NCI-H748 (cell line): ENCODE data around the gene USP38.
A peak's percentile ranks its signal among the peaks of the same experiment; 100 is the strongest.

ENCODE experiments used
- DNase-seq: peaks from one replicate; lab custom pipeline; 2025; ENCODE audit not compliant: unreplicated experiment; lab: John Stamatoyannopoulos, UW

USP38 gene

GRCh38 chr4:143184503-143185252, at the start of gene USP38:
Gene USP38, plus strand, starts transcription at chr4:143184917. Its CDS starts 534 bp downstream, at chr4:143185451.
- peak; percentile 93 for DNase-seq

GRCh38 chr4:143135358-143135757, 49.4 kb upstream of the USP38 start:
- peak; percentile 2 for DNase-seq

- DNase-seq, result no peak
Measured at GRCh38 chr4:143140696-143141095, 44.0 kb upstream of the USP38 start.

DNA sequence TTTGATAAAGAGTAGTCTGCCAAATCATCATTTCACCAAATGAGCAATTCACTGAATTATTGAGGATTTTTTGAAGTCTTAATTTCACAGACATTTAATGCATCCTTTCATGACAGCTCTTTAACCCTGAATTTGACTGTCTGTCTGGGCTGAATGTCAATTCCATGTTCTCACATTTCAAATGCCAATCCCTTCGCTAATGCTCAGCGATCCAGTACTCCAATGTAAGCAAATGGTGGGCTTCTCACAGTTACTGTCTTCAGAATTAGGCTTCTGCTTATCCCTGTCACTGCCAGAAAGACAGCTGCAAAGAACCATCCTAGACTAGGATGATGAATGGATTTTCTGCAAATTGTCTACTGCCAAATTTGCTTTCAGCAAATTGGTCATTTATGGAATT, 36.2 kb upstream of the USP38 start:
- no peak for DNase-seq

GRCh38 chr4:143156853-143157252, 27.9 kb upstream of the USP38 start:
- no peak for DNase-seq

DNA sequence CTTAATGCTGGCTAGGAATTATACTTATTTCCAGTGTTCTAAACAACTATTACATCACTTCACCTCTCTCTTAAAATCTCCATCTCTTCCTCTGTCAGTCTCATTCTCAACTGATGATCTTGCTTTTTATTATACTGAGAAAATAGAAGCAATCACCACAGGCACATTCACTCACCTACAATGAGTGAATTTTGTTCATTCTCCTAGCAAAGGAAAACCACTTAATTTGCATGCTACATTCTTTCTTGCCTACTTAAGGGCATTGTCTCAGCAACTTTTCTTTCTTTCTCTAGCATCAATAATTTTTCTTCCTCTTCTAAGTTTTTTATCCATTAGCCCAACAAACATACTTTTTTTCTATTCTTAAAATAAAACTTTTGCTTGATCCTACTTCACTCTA, 21.1 kb upstream of the USP38 start:
- DNase-seq, result no peak

GRCh38 chr4:143166722-143167121, 18.0 kb upstream of the USP38 start:
- peak; percentile 19 for DNase-seq

DNA sequence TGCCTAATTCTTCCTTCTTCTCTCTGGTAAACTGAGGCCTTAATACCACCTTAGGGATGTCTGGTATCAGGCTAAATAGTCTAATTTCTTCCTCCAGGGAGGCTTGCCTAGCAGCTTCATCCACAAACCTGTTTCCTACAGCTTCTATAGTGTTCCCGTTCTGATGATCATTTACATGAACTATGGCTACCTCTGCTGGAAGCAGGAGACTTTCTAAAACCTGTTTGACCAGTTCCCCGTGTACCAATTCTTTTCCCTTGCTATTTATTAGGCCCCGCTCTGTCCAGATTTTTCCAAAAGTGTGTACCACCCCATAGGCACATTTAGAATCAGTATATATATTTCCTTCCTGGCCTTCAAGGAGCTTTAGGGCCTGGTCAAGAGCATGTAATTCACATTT, 5.8 kb upstream of the USP38 start:
- DNase-seq, result peak; percentile 58

GRCh38 chr4:143183513-143184216, 1.1 kb upstream of the USP38 start:
- DNase-seq, result no peak

GRCh38 chr4:143184217-143184502, 557 bp upstream of the USP38 start:
- DNase-seq, result peak; percentile 85

- DNase-seq, result peak; percentile 72
Measured at GRCh38 chr4:143185253-143186107, 763 bp downstream of the USP38 start.

- DNase-seq, result no peak
Measured at GRCh38 chr4:143186212-143186611, 1.5 kb downstream of the USP38 start.

- no peak for DNase-seq
Measured at GRCh38 chr4:143186649-143187048, 1.9 kb downstream of the USP38 start.

GRCh38 chr4:143188136-143189088, 3.7 kb downstream of the USP38 start:
- no peak for DNase-seq

DNA sequence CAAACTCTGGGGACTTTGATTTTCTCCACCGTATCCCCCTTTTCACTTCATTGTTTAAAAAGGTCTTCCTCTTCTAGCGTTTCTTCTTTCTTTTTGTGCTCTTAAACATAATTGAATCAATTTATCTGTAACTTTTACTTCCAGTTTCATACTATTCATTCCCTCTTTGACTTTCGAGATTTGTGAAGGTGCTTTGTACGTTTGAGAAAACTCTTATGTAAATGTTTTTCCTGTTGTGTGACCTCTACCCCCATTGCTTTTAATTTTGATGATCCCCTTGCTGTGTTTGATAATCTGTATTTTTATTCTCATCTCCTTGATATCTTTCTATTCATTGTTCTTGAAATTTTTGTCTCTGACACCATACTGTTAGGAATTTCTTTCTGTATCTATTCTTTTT, 4.8 kb downstream of the USP38 start:
- DNase-seq, result no peak

GRCh38 chr4:143195581-143195980, 10.9 kb downstream of the USP38 start:
- DNase-seq, result no peak

GRCh38 chr4:143196323-143196722, 11.6 kb downstream of the USP38 start:
- no peak for DNase-seq

DNA sequence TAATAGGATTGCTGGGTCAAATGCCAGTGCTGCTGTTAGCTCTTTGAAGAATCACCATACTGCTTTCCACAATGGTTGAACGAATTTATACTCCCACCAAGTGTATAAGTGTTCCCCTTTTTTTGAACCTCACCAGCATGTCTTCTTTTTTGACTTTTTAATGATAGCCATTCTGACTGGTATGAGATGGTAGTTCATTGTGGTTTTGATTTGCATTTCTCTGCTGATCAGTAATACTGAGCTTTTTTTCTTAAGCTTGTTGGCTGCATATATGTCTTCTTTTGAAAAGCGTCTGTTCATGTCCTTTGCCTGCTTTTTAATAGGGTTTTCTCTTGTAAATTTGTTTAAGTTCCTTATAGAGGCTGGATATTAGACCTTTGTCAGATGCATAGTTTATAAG, 14.8 kb downstream of the USP38 start:
- DNase-seq, result no peak

- no peak for DNase-seq
Measured at GRCh38 chr4:143202824-143203223, 18.1 kb downstream of the USP38 start.

GRCh38 chr4:143203577-143203976, 18.9 kb downstream of the USP38 start:
- DNase-seq, result no peak

- DNase-seq, result no peak
Measured at GRCh38 chr4:143207555-143207954, 22.8 kb downstream of the USP38 start.
